Neuronal stem cell (in vitro differentiated cells): ENCODE results near the gene YY1.

Source experiments
- DNase-seq: peaks from one replicate; pipeline ENCODE4 v3.0.0-alpha.2; 2013; ENCODE audit warnings: low spot score
- H2AFZ ChIP-seq: one replicate; pipeline ENCODE4 v1.6.1; 2013; ENCODE audit warnings: mild to moderate bottlenecking, low read length, inconsistent platforms
- H2AK5ac ChIP-seq: 2 replicates; pipeline ENCODE4 v1.6.1; 2013; ENCODE audit warnings: low read depth, mild to moderate bottlenecking, inconsistent platforms, low read length, moderate library complexity, mixed read lengths
- H2BK120ac ChIP-seq: 2 replicates; pipeline ENCODE4 v1.6.1; 2013; ENCODE audit warnings: low read depth, mild to moderate bottlenecking, inconsistent platforms, low read length, moderate library complexity, mixed read lengths
- H2BK12ac ChIP-seq: one replicate; pipeline ENCODE4 v1.6.1; 2013; ENCODE audit warnings: low read length, inconsistent platforms
- H2BK15ac ChIP-seq: 2 replicates; pipeline ENCODE4 v1.6.1; 2013; ENCODE audit warnings: mild to moderate bottlenecking, low read length, inconsistent platforms, mixed read lengths
- H2BK5ac ChIP-seq: one replicate; pipeline ENCODE4 v1.6.1; 2013; ENCODE audit warnings: inconsistent platforms, mild to moderate bottlenecking, low read length, moderate library complexity
- H3K14ac ChIP-seq: one replicate; pipeline ENCODE4 v1.6.1; 2013; ENCODE audit warnings: low read length, inconsistent platforms
- H3K18ac ChIP-seq: 2 replicates; pipeline ENCODE4 v1.6.1; 2013; ENCODE audit warnings: low read length, inconsistent platforms
- H3K23ac ChIP-seq: 2 replicates; pipeline ENCODE4 v1.6.1; 2013; ENCODE audit warnings: low read depth, mild to moderate bottlenecking, mixed read lengths, low read length, inconsistent platforms; ENCODE audit not compliant: poor library complexity
- H3K27ac ChIP-seq: replicated peaks from 3 replicates; pipeline ENCODE4 v1.5.1; 2013; ENCODE audit warnings: low read length, inconsistent platforms
- H3K27me3 ChIP-seq, 3 experiments: 2 replicates each; pipeline ENCODE4 v1.6.1; 2013; ENCODE audit warnings: low read length in 3 of 3, mild to moderate bottlenecking in 2 of 3, inconsistent platforms in 1 of 3, low read depth in 1 of 3, mixed read lengths in 1 of 3, moderate library complexity in 1 of 3; ENCODE audit not compliant: control insufficient read depth in 3 of 3, insufficient read depth in 3 of 3
- H3K36me3 ChIP-seq, 2 donors: replicated peaks in 1 of 2; 2 replicates each; pipeline ENCODE4 v1.6.1; 2013; ENCODE audit warnings: low read length in 2 of 2; ENCODE audit not compliant: control insufficient read depth in 2 of 2, insufficient read depth in 2 of 2
- H3K4ac ChIP-seq: 2 replicates; pipeline ENCODE4 v1.6.1; 2013; ENCODE audit warnings: inconsistent platforms, mild to moderate bottlenecking, low read length, moderate library complexity
- H3K4me1 ChIP-seq, 2 donors: 1 replicate in 1 of 2; 2 replicates in 1 of 2; pipeline ENCODE4 v1.6.1; 2013; ENCODE audit warnings: low read length in 2 of 2, low read depth in 1 of 2; ENCODE audit not compliant: control insufficient read depth in 2 of 2, insufficient read depth in 1 of 2
- H3K4me2 ChIP-seq: one replicate; pipeline ENCODE4 v1.6.1; 2013; ENCODE audit warnings: mild to moderate bottlenecking, low read length, inconsistent platforms; ENCODE audit not compliant: insufficient read depth, poor library complexity, severe bottlenecking
- H3K4me3 ChIP-seq, 2 donors: 2 replicates each; pipeline ENCODE4 v1.5.1; 2013; ENCODE audit warnings: low read length in 2 of 2, mild to moderate bottlenecking in 2 of 2, inconsistent platforms in 1 of 2, moderate library complexity in 1 of 2
- H3K79me1 ChIP-seq: one replicate; pipeline ENCODE4 v1.6.1; 2013; ENCODE audit warnings: low read depth, mild to moderate bottlenecking, inconsistent platforms, low read length, moderate library complexity
- H3K9ac ChIP-seq: one replicate; pipeline ENCODE4 v1.6.1; 2013; ENCODE audit warnings: mild to moderate bottlenecking, low read depth, low read length, inconsistent platforms; ENCODE audit not compliant: poor library complexity
- H3K9me3 ChIP-seq, 2 donors: replicated peaks in 1 of 2; 2 replicates each; pipeline versions ENCODE3 to v1.6.1; 2013; ENCODE audit warnings: low read length in 2 of 2, mild to moderate bottlenecking in 2 of 2, inconsistent platforms in 1 of 2, low read depth in 1 of 2, mixed read lengths in 1 of 2, moderate library complexity in 1 of 2; ENCODE audit not compliant: control insufficient read depth in 2 of 2, insufficient read depth in 1 of 2
- H4K8ac ChIP-seq: one replicate; pipeline ENCODE4 v1.6.1; 2013; ENCODE audit warnings: low read depth, mild to moderate bottlenecking, inconsistent platforms, low read length, moderate library complexity
- H4K91ac ChIP-seq: one replicate; pipeline ENCODE4 v1.6.1; 2013; ENCODE audit warnings: low read length, low read depth, mild to moderate bottlenecking, inconsistent platforms; ENCODE audit not compliant: poor library complexity
- WGBS, 2 donors: extraction: QIAGEN DNeasy Blood & Tissue Kit; methylation state at CpG; one replicate each; pipeline ENCODE4 v1.1.7; 2013; ENCODE audit warnings: missing lambda C conversion rate in 2 of 2, mixed read lengths in 1 of 2; ENCODE audit not compliant: insufficient read length in 2 of 2, insufficient replicate concordance in 1 of 2; ENCODE audit errors: extremely low coverage in 2 of 2; 5-methylcytosine and 5-hydroxymethylcytosine counted together

The YY1 gene

GRCh38 chr14:100211366-100211765, 27.6 kb upstream of the YY1 start:
- Histone ChIP-seq H2BK15ac (no peak overlapping the region), H3K4me3 (no peak overlapping the region), H2BK5ac (no peak overlapping the region), H2AFZ (no peak overlapping the region), H2AK5ac (no peak overlapping the region), H3K4me2 (no peak overlapping the region), H3K9ac (no peak overlapping the region), H3K18ac (no peak overlapping the region), H3K27me3 (no peaks in the 10 kb centered on the region), H2BK120ac (no peak overlapping the region), H3K79me1 (peaks cover 8% of the 10 kb centered on the region), H3K27ac (no peak overlapping the region), H2BK12ac (no peak overlapping the region), H4K8ac (no peak overlapping the region), H3K36me3 (peaks cover 6% of the 10 kb centered on the region in 2 donors), H3K9me3 (no peaks in the 10 kb centered on the region), H3K4me1 (peaks cover 4% of the 10 kb centered on the region in 2 donors), H4K91ac (no peak overlapping the region), H3K4ac (no peak overlapping the region), H3K23ac (no peak overlapping the region), H3K14ac (no peak overlapping the region)
- no peak for DNase-seq
- WGBS, 2 donors = no CpG with 5 or more reads among the region's 9 CpGs

- Histone ChIP-seq H4K8ac (no peak overlapping the region), H3K36me3 (peaks cover under 1 to 4% of the 10 kb centered on the region in 2 donors), H3K4me2 (no peak overlapping the region), H3K18ac (no peak overlapping the region), H2BK15ac (no peak overlapping the region), H3K4me3 (no peak overlapping the region), H4K91ac (no peak overlapping the region), H3K14ac (no peak overlapping the region), H2BK120ac (no peak overlapping the region), H3K9ac (no peak overlapping the region), H3K23ac (no peak overlapping the region), H3K27ac (no peak overlapping the region), H2AK5ac (no peak overlapping the region), H3K79me1 (peaks cover 8% of the 10 kb centered on the region), H3K27me3 (no peaks in the 10 kb centered on the region), H2BK5ac (no peak overlapping the region), H3K9me3 (no peaks in the 10 kb centered on the region), H2AFZ (no peak overlapping the region), H3K4ac (no peak overlapping the region), H2BK12ac (no peak overlapping the region), H3K4me1 (peaks cover 4% of the 10 kb centered on the region in 2 donors)
- no peak for DNase-seq
- WGBS, 2 donors = no CpG with 5 or more reads among the region's 7 CpGs
These were observed 27.1 kb upstream of the YY1 start for GRCh38 chr14:100211893-100212292.

GRCh38 chr14:100212476-100213333, 26.2 kb upstream of the YY1 start:
- Histone ChIP-seq H3K4me3 (no peak overlapping the region), H3K9me3 (no peaks in the 10 kb centered on the region), H3K9ac (no peak overlapping the region), H3K27ac (no peak overlapping the region), H3K4me1 (peaks cover 4% of the 10 kb centered on the region in 2 donors), H2BK15ac (no peak overlapping the region), H4K8ac (no peak overlapping the region), H2AK5ac (peak overlapping the region; percentile 9), H3K79me1 (peaks cover 8% of the 10 kb centered on the region), H2AFZ (no peak overlapping the region), H3K27me3 (no peaks in the 10 kb centered on the region), H2BK12ac (no peak overlapping the region), H2BK120ac (no peak overlapping the region), H3K18ac (no peak overlapping the region), H4K91ac (no peak overlapping the region), H3K23ac (peak overlapping the region; percentile 25), H3K4me2 (no peak overlapping the region), H3K14ac (no peak overlapping the region), H3K36me3 (no peaks in the 10 kb centered on the region), H2BK5ac (no peak overlapping the region), H3K4ac (no peak overlapping the region)
- no CpG with 5 or more reads among the region's 7 CpGs for WGBS, 2 donors
- no peak for DNase-seq

GRCh38 chr14:100213587-100213955, 25.4 kb upstream of the YY1 start:
- H3K23ac ChIP-seq = peak overlapping the region; percentile 98
- H3K4me3 ChIP-seq = peak overlapping the region; percentile 53 to 97
- no peak overlapping the region for H3K27ac ChIP-seq
- H3K36me3 ChIP-seq = no peaks in the 10 kb centered on the region
- H2BK15ac ChIP-seq = no peak overlapping the region
- no peaks in the 10 kb centered on the region for H3K27me3 ChIP-seq
- peak overlapping the region; percentile 95 for H2AFZ ChIP-seq
- peak overlapping the region; percentile 95 for H3K9ac ChIP-seq
- H4K91ac ChIP-seq = peak overlapping the region; percentile 82
- no peak for DNase-seq
- peak overlapping the region; percentile 78 for H2AK5ac ChIP-seq
- peak overlapping the region; percentile 57 for H3K4ac ChIP-seq
- peaks cover 8% of the 10 kb centered on the region for H3K79me1 ChIP-seq
- H3K4me2 ChIP-seq = peak overlapping the region; percentile 77
- H2BK5ac ChIP-seq = no peak overlapping the region
- no peak overlapping the region for H2BK120ac ChIP-seq
- WGBS, 2 donors = no CpG with 5 or more reads among the region's 15 CpGs
- no peak overlapping the region for H2BK12ac ChIP-seq
- H3K4me1 ChIP-seq = peaks cover 4% of the 10 kb centered on the region in 2 donors
- H4K8ac ChIP-seq = no peak overlapping the region
- peak overlapping the region; percentile 99 for H3K18ac ChIP-seq
- peak overlapping the region; percentile 42 for H3K14ac ChIP-seq
- H3K9me3 ChIP-seq = no peaks in the 10 kb centered on the region
